Vagina (tissue), 2 donors: Measurements from ENCODE around the gene VWA1. TPM values are rescaled to one million over a fixed set of nuclear protein-coding genes. Genes with fewer than 3 reads are reported as not detected.

Experiments
- DNase-seq, 2 donors: peaks; one replicate each; pipeline ENCODE4 v3.0.0-alpha.2; 2017; ENCODE audit errors: extremely low spot score in 2 of 2
- H3K27ac ChIP-seq: fragments of 200-600 bp; sonication (generic); one replicate; pipeline ENCODE4 v1.5.1; 2019
- H3K27me3 ChIP-seq: fragments of 200-600 bp; sonication (generic); one replicate; pipeline ENCODE4 v1.5.1; 2019
- H3K36me3 ChIP-seq, 2 donors: fragments of 200-600 bp; sonication (generic); one replicate each; pipeline ENCODE4 v1.5.1; 2017 to 2019
- H3K4me1 ChIP-seq: fragments of 200-600 bp; sonication (generic); one replicate; pipeline ENCODE4 v1.5.1; 2019
- H3K4me3 ChIP-seq, 2 donors: fragments of 200-600 bp; sonication (generic); 1 replicate in 1 of 2; 2 replicates in 1 of 2; pipeline ENCODE4 v1.5.1; 2016 to 2019
- H3K9me3 ChIP-seq: fragments of 200-600 bp; sonication (generic); one replicate; pipeline ENCODE4 v1.5.1; 2019
- CTCF ChIP-seq, 3 experiments: fragments of 450-650 bp in 2 of 3; fragments of 200-600 bp in 1 of 3; sonication (generic) in 1 of 3; IDR thresholded peaks; one replicate each; pipeline ENCODE4 v1.5.1; 2017 to 2019; ENCODE audit warnings: antibody characterized with exemption in 3 of 3, mild to moderate bottlenecking in 2 of 3, moderate library complexity in 2 of 3
- POLR2A ChIP-seq, 2 donors: fragments of 450-650 bp; IDR thresholded peaks; one replicate each; pipeline ENCODE4 v1.6.1; 2017; ENCODE audit warnings: antibody characterized with exemption in 2 of 2, mild to moderate bottlenecking in 2 of 2, moderate library complexity in 2 of 2
- POLR2AphosphoS5 ChIP-seq, 2 donors: sonication (generic); formaldehyde crosslinking; IDR thresholded peaks; one replicate each; pipeline ENCODE4 v1.9.0; 2017; ENCODE audit warnings: antibody characterized with exemption in 2 of 2, mild to moderate bottlenecking in 2 of 2, low read depth in 1 of 2; ENCODE audit not compliant: insufficient read depth in 1 of 2
- intact Hi-C: fragments of 100-400 bp; cut with DNase I; formaldehyde crosslinking; loops from one replicate; pipeline ENCODE4 v1.15.1; 2023
- total RNA-seq: library from RNA; depleted of rRNA; stranded (reverse); fragments of >200 nt; gene quantifications from one replicate; pipeline ENCODE4 v1.2.3, GENCODE V29; 2016

The VWA1 gene
- total RNA-seq = 35.8 TPM

- H3K9me3 ChIP-seq = no peaks in the 10 kb centered on the region
- H3K27me3 ChIP-seq = no peaks in the 10 kb centered on the region
- H3K27ac ChIP-seq = peak within 1 kb of the TSS; percentile 90
- intact Hi-C loops = no loop called here
- no peaks in the 10 kb centered on the region for H3K36me3 ChIP-seq
- H3K4me3 ChIP-seq = peak within 1 kb of the TSS; percentile 56 to 84
- DNase-seq = no peak
- TF ChIP-seq CTCF (IDR thresholded peaks at IDR 0.05) = no peak
- peak in 1 of 2 donors; percentile 64 for TF ChIP-seq POLR2AphosphoS5 (IDR thresholded peaks at IDR 0.05; ENCODE audit: insufficient read depth in 1 of 2, low read depth in 1 of 2)
- peak in 1 of 2 donors; percentile 24 for TF ChIP-seq POLR2A (IDR thresholded peaks at IDR 0.05)
- H3K4me1 ChIP-seq = peaks cover 73% of the 10 kb centered on the region
These were observed at the start of gene VWA1 for GRCh38 chr1:1435106-1435903. VWA1 (plus strand) TSS chr1:1435690; CDS start chr1:1435749, 59 bp downstream.

GRCh38 chr1:1385931-1386330 is 49.6 kb upstream of the VWA1 start:
- no peaks in the 10 kb centered on the region for H3K27me3 ChIP-seq
- no peak overlapping the region for H3K4me3 ChIP-seq
- no peak overlapping the region for H3K27ac ChIP-seq
- peaks cover 1 to 54% of the 10 kb centered on the region in 2 donors for H3K36me3 ChIP-seq
- no peak for TF ChIP-seq CTCF (IDR thresholded peaks at IDR 0.05)
- no peak for TF ChIP-seq POLR2AphosphoS5 (IDR thresholded peaks at IDR 0.05; ENCODE audit: insufficient read depth in 1 of 2, low read depth in 1 of 2)
- no peak for TF ChIP-seq POLR2A (IDR thresholded peaks at IDR 0.05)
- H3K9me3 ChIP-seq = no peaks in the 10 kb centered on the region
- no peaks in the 10 kb centered on the region for H3K4me1 ChIP-seq
- DNase-seq = no peak
- intact Hi-C loops = no loop called here

GRCh38 chr1:1387098-1388077 is 48.1 kb upstream of the VWA1 start:
- H3K27ac ChIP-seq = no peak overlapping the region
- intact Hi-C loops = no loop called here
- no peak overlapping the region for H3K4me3 ChIP-seq
- H3K27me3 ChIP-seq = no peaks in the 10 kb centered on the region
- no peaks in the 10 kb centered on the region for H3K9me3 ChIP-seq
- H3K4me1 ChIP-seq = no peaks in the 10 kb centered on the region
- no peak for TF ChIP-seq CTCF (IDR thresholded peaks at IDR 0.05)
- TF ChIP-seq POLR2A (IDR thresholded peaks at IDR 0.05) = no peak
- TF ChIP-seq POLR2AphosphoS5 (IDR thresholded peaks at IDR 0.05; ENCODE audit: insufficient read depth in 1 of 2, low read depth in 1 of 2) = no peak
- DNase-seq = no peak
- peaks cover 4 to 68% of the 10 kb centered on the region in 2 donors for H3K36me3 ChIP-seq

- TF ChIP-seq POLR2AphosphoS5 (IDR thresholded peaks at IDR 0.05; ENCODE audit: insufficient read depth in 1 of 2, low read depth in 1 of 2) (no peak), CTCF (IDR thresholded peaks at IDR 0.05) (no peak), POLR2A (IDR thresholded peaks at IDR 0.05) (no peak)
- H3K9me3 ChIP-seq = no peaks in the 10 kb centered on the region
- no peaks in the 10 kb centered on the region for H3K27me3 ChIP-seq
- H3K36me3 ChIP-seq = peaks cover 4 to 75% of the 10 kb centered on the region in 2 donors
- H3K27ac ChIP-seq = no peak overlapping the region
- no peak overlapping the region for H3K4me3 ChIP-seq
- DNase-seq = no peak
- intact Hi-C loops = no loop called here
- no peaks in the 10 kb centered on the region for H3K4me1 ChIP-seq
These were observed 47.4 kb upstream of the VWA1 start for GRCh38 chr1:1388078-1388472.
